Measurements from ENCODE around the gene AKT2.

The AKT2 gene

DNA sequence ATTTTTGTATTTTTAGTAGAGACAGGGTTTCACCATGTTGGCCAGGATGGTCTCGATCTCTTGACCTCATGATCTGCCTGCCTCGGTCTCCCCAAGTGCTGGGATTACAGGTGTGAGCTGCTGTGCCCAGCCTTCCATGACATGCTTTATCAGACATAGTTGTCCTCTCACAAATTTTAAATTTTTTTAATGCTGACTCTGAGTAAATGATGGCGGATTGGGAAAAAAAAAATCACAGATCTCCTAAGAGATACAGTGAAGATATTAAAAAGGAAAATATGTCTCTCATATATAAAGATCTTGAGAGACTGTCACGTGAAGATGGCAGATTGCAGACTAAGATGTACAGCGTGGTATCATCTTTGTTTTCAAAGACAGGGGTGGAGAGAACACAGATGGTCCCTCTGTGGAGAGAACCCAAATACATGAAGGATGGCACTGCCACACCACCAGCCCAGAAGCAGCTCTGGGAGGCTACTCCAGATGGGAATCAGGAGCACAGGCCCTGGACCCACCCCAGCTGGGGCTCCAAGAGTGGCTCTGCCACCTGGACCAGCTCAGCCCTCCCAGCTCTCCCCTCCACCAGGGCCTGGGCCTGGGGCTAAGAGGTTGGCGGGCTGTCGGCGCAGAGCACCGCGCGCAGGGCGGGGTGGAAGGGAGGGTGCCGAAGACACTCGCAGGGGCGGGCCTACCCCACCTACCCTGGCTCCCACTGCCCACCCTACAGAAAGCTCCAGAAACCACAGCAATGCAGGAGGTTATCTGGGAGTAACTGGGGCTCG lies 38.7 kb downstream of the AKT2 start:
- DNase-seq (ENCODE audit: low spot score): no peak
- no peak for TF ChIP-seq CTCF (IDR thresholded peaks at IDR 0.05)
- peak overlapping the region in 1 of 2 donors; percentile 46 for H3K27ac ChIP-seq
- H3K4me3 ChIP-seq: no peak overlapping the region

GRCh38 chr19:40245506-40246128 lies 39.5 kb downstream of the AKT2 start:
- DNase-seq (ENCODE audit: low spot score): no peak
- no peak for TF ChIP-seq CTCF (IDR thresholded peaks at IDR 0.05)
- Histone ChIP-seq H3K27ac (peak overlapping the region in 1 of 2 donors; percentile 25), H3K4me3 (no peak overlapping the region)

- Histone ChIP-seq H3K27ac (no peak overlapping the region), H3K4me3 (no peak overlapping the region)
- no peak for DNase-seq (ENCODE audit: low spot score)
- no peak for TF ChIP-seq CTCF (IDR thresholded peaks at IDR 0.05)
These were observed 40.4 kb downstream of the AKT2 start for GRCh38 chr19:40244579-40245317.

GRCh38 chr19:40243181-40243580 lies 42.0 kb downstream of the AKT2 start:
- Histone ChIP-seq H3K27ac (no peak overlapping the region), H3K4me3 (no peak overlapping the region)

GRCh38 chr19:40242480-40242879 lies 42.7 kb downstream of the AKT2 start:
- no peak for TF ChIP-seq CTCF (IDR thresholded peaks at IDR 0.05)
- no peak for DNase-seq (ENCODE audit: low spot score)
- Histone ChIP-seq H3K27ac (peak overlapping the region in 1 of 2 donors; percentile 60), H3K4me3 (no peak overlapping the region)

More at GRCh38 chr19:40243181-40243580, 42.0 kb downstream of the AKT2 start:
- DNase-seq (ENCODE audit: low spot score): no peak
- TF ChIP-seq CTCF (IDR thresholded peaks at IDR 0.05): no peak

GRCh38 chr19:40241809-40242384 lies 43.2 kb downstream of the AKT2 start:
- H3K4me3 ChIP-seq: no peak overlapping the region
- no peak for DNase-seq (ENCODE audit: low spot score)

More at GRCh38 chr19:40241809-40242384, 43.2 kb downstream of the AKT2 start:
- no peak for TF ChIP-seq CTCF (IDR thresholded peaks at IDR 0.05)
- H3K27ac ChIP-seq: peak overlapping the region in 1 of 2 donors; percentile 60

Measured in coronary artery (tissue), 2 donors.